ENCODE measurements around the gene ZBTB40.

ZBTB40 gene, protein sequence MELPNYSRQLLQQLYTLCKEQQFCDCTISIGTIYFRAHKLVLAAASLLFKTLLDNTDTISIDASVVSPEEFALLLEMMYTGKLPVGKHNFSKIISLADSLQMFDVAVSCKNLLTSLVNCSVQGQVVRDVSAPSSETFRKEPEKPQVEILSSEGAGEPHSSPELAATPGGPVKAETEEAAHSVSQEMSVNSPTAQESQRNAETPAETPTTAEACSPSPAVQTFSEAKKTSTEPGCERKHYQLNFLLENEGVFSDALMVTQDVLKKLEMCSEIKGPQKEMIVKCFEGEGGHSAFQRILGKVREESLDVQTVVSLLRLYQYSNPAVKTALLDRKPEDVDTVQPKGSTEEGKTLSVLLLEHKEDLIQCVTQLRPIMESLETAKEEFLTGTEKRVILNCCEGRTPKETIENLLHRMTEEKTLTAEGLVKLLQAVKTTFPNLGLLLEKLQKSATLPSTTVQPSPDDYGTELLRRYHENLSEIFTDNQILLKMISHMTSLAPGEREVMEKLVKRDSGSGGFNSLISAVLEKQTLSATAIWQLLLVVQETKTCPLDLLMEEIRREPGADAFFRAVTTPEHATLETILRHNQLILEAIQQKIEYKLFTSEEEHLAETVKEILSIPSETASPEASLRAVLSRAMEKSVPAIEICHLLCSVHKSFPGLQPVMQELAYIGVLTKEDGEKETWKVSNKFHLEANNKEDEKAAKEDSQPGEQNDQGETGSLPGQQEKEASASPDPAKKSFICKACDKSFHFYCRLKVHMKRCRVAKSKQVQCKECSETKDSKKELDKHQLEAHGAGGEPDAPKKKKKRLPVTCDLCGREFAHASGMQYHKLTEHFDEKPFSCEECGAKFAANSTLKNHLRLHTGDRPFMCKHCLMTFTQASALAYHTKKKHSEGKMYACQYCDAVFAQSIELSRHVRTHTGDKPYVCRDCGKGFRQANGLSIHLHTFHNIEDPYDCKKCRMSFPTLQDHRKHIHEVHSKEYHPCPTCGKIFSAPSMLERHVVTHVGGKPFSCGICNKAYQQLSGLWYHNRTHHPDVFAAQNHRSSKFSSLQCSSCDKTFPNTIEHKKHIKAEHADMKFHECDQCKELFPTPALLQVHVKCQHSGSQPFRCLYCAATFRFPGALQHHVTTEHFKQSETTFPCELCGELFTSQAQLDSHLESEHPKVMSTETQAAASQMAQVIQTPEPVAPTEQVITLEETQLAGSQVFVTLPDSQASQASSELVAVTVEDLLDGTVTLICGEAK

DNA sequence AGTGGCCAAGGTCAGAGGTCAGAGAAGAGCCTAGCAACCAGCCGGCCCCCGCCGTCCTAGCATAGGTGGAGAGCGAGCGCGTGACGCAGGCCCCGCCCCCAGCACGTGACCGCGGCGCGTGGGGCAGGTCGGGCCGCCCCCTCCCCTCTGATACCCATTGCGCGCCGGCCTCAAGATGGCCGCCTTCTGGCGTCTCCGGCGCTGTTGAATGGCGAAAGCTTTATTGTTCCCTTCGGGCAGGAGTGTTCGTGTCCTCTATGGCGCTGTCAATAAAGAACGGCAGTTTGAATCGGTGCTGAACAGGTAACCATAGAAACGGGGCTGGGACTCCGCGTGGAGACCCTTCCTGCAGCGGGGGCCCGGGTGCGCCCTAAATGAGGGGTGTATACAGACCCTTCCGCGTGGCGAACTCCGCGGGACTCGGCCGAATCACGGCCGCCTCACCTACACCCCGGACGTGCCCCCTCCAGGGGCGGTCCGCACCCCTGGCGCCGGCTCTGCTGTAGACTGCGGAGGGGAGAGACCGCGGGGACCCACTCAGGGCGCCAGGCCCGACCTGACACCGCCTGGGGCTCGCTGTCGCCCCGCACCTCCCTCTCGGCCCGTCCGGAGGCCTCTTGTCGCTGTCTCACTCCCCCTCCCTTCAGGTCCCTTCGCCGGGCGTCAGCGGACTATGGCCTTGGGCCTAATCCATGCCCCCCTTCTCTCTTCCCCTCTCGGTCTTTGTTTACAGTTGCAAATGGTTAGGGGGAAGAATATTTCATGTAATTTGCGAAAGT lies at the start of gene ZBTB40:
TSS of gene ZBTB40 (plus strand) at position 150 of the 779 bp plus-strand sequence. CDS start 38,098 bp downstream, outside the sequence.
- no peak for TF ChIP-seq CTCF (conservative IDR thresholded peaks at IDR 0.05)
- H3K27ac ChIP-seq = peak within 1 kb of the TSS; percentile 96

DNA sequence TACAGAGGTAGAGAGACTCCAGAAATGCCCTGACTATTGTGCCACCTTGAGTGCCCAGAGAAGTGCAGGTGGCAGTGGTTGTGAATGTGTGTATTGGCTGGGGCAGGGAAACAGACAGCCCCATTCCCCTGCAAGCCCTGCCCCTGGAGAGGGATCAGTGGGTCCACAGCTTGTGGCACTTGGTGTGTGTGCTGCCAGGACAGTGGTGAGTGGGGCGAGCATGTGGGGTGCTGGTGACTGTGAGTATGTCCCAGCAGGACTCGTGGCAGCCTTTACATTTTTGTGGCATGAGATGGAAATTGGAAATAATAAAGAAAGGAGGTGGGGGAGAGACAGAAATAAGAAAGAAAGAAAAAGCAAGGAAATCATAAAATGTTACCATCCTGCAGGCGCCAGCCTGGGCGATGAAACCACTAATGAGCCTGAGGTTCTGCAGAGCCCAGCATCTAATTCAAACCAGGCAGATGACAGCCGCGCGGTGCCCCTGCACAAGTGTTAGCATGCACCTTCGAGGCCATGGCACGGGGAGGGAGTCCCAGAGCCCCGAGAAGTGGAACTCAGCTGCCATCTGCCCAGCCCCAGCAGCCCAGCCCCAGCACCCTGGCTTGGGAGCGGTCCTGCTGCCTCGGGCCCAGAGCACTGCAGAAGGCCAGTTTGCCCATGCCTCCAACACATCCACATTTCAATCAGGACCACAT lies 49.1 kb upstream of the ZBTB40 start:
- TF ChIP-seq CTCF (conservative IDR thresholded peaks at IDR 0.05) = no peak
- no peak overlapping the region for H3K27ac ChIP-seq

DNA sequence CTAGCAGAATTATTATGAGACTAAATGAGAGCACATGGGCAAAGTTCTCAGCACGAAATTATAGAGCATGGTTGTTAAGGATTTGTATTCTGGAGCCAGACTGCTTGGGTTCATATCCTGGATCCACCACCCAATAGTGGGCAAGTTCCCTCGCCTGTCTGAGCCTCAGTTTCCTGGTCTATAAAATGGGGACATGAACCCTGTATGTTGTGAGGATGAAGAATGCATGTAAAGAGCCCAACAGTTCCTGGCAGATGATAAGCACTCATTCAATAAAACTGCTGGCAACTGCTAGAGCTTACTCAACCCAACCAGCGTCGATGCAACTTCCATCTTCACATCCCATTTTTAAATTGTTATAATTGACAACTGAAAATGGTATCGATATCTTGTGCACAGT lies 47.2 kb upstream of the ZBTB40 start:
- no peak overlapping the region for H3K27ac ChIP-seq
- TF ChIP-seq CTCF (conservative IDR thresholded peaks at IDR 0.05) = no peak

DNA sequence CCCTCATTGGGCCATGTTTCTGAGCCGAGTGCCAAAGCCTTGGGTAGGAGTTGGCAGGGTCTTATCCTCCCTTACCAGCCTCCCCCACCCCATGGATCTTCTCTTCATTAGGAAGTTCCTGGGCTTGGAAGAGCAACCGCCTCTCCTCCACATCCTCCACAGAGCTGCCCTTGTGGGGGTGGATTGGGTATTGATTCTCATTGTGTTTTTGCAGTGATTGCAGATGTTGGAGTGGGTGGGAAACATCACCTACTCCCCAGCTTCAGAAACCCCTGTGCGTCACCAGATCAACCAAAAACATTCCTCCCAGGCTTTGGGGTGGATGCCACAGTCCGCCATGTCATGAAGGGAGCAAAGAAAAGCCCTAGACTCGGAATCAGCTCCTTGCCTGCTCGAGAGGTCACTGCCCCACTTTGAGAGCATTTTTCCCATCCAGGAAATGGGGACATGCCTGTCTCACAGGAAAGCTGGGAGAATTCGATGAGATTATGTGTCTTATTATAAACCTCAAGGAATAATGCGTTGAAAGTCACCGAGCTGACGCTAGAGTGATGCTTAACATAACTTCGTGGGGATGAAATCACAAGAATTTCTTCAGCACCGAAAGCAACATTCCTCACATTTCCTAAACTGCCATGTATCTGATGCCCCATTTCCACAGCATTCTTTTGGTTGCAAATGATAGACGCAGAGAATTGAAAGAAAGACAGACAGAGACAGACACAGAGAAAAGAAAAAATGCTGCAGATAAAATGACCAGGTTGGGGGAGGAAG lies 44.7 kb upstream of the ZBTB40 start:
- no peak for TF ChIP-seq CTCF (conservative IDR thresholded peaks at IDR 0.05)

GRCh38 chr1:22408230-22408629 lies 43.4 kb upstream of the ZBTB40 start:
- TF ChIP-seq CTCF (conservative IDR thresholded peaks at IDR 0.05) = no peak
- no peak overlapping the region for H3K27ac ChIP-seq

More for the DNA sequence above, 44.7 kb upstream of the ZBTB40 start:
- no peak overlapping the region for H3K27ac ChIP-seq

DNA sequence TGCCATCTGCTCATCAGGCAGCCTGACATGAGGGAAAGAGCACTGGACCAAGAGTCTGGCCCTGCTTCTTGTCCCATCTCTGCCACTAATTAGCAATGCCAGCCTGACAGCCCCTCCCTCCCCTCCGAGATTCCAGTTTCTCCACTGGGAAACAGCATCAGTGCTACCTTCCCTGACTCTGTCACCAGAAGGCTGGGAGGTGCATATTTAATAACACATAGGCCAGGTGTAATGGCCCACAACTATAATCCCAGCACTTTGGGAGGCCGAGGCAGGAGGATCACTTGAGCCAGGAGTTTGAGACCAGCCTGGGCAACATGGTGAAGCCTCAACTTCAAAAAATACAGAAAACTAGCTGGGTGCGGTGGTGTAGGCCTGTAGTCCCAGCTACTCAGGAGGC lies 41.2 kb upstream of the ZBTB40 start:
- TF ChIP-seq CTCF (conservative IDR thresholded peaks at IDR 0.05) = no peak
- no peak overlapping the region for H3K27ac ChIP-seq
